Endodermal cell (in vitro differentiated cells): ENCODE results near the gene ING4. TPM values are rescaled to one million over a fixed set of nuclear protein-coding genes. Genes with fewer than 3 reads are reported as not detected.

Source experiments
- DNase-seq: peaks from one replicate; pipeline ENCODE4 v3.0.0-alpha.2; 2017
- H3K27ac ChIP-seq: 2 replicates; pipeline ENCODE4 v1.5.1; 2013; ENCODE audit warnings: mild to moderate bottlenecking, low read depth, low read length, moderate library complexity
- H3K27me3 ChIP-seq: 2 replicates; pipeline ENCODE4 v1.6.1; 2013; ENCODE audit warnings: mild to moderate bottlenecking, low read length, moderate library complexity; ENCODE audit not compliant: insufficient read depth, control insufficient read depth, poor library complexity, severe bottlenecking
- H3K36me3 ChIP-seq: 2 replicates; pipeline ENCODE4 v1.7.0; 2013; ENCODE audit warnings: mild to moderate bottlenecking, low read length, moderate library complexity; ENCODE audit not compliant: control insufficient read depth, insufficient read depth
- H3K4me1 ChIP-seq: one replicate; pipeline ENCODE4 v1.7.0; 2013; ENCODE audit warnings: low read length; ENCODE audit not compliant: control insufficient read depth, insufficient read depth
- H3K4me3 ChIP-seq: 2 replicates; pipeline ENCODE4 v1.5.1; 2013; ENCODE audit warnings: mild to moderate bottlenecking, low read length, moderate library complexity
- H3K9ac ChIP-seq: 2 replicates; pipeline ENCODE4 v1.6.1; 2013; ENCODE audit warnings: mild to moderate bottlenecking, low read length, moderate library complexity; ENCODE audit not compliant: poor library complexity, severe bottlenecking; ENCODE audit errors: extremely low read depth
- H3K9me3 ChIP-seq: 2 replicates; pipeline ENCODE4 v1.6.1; 2013; ENCODE audit warnings: mild to moderate bottlenecking, low read length, moderate library complexity; ENCODE audit not compliant: control insufficient read depth
- H3K27ac Mint-ChIP-seq: 2 replicates; pipeline ENCODE4 v1.8.0; 2020; ENCODE audit warnings: mixed read lengths
- H3K27me3 Mint-ChIP-seq: 2 replicates; pipeline ENCODE4 v1.8.0; 2021; ENCODE audit warnings: mild to moderate bottlenecking, mixed read lengths; ENCODE audit not compliant: insufficient read depth
- H3K36me3 Mint-ChIP-seq: 2 replicates; pipeline ENCODE4 v1.8.0; 2020; ENCODE audit warnings: low read depth, mixed read lengths
- H3K4me1 Mint-ChIP-seq: 2 replicates; pipeline ENCODE4 v1.8.0; 2020; ENCODE audit warnings: mixed read lengths
- H3K4me3 Mint-ChIP-seq: 2 replicates; pipeline ENCODE4 v1.8.0; 2020; ENCODE audit warnings: mild to moderate bottlenecking, moderate library complexity, mixed read lengths
- H3K9me3 Mint-ChIP-seq: 2 replicates; pipeline ENCODE4 v1.8.0; 2020; ENCODE audit warnings: mild to moderate bottlenecking, mixed read lengths
- CTCF ChIP-seq: fragments of 200-600 bp; sonication (generic); conservative IDR thresholded peaks from 2 replicates; pipeline ENCODE4 v1.5.0; 2021; ENCODE audit warnings: antibody characterized with exemption, mild to moderate bottlenecking
- WGBS, 2 experiments: methylation state at CpG; one replicate each; pipeline versions ENCODE4 v1.1.5 to v1.1.7; 2013; ENCODE audit warnings: missing lambda C conversion rate in 2 of 2, mixed read lengths in 1 of 2; ENCODE audit not compliant: insufficient coverage in 1 of 2, insufficient read length in 1 of 2; 5-methylcytosine and 5-hydroxymethylcytosine counted together
- total RNA-seq, 2 donors: library from RNA; stranded (reverse); fragmentation: NEBNext Ultra II Directional in 1 of 2; extraction: Animal tissue kit (Norgen Biotek cat#: 25700) in 1 of 2; gene quantifications; 2 replicates in 1 of 2; 3 replicates in 1 of 2; pipeline ENCODE4 v1.2.1, GENCODE V29; 2021

ING4 gene
- total RNA-seq, 2 donors from 2014 or later, result 30.5 to 60.3 TPM

GRCh38 chr12:6618483-6619225 lies 44.3 kb downstream of the ING4 start:
- H3K36me3 ChIP-seq, result no peaks in the 10 kb centered on the region
- WGBS, 2 experiments, result 80 to 91% methylated on average over 1 to 4 of the region's 5 CpGs
- Mint-ChIP-seq H3K27me3 (peaks cover 38% of the 10 kb centered on the region), H3K4me3 (no peak overlapping the region), H3K36me3 (no peaks in the 10 kb centered on the region), H3K27ac (no peak overlapping the region), H3K9me3 (no peaks in the 10 kb centered on the region), H3K4me1 (peaks cover 16% of the 10 kb centered on the region)
- no peaks in the 10 kb centered on the region for H3K9me3 ChIP-seq
- peaks cover 11% of the 10 kb centered on the region for H3K27me3 ChIP-seq
- no peak overlapping the region for H3K9ac ChIP-seq
- TF ChIP-seq CTCF, result no peak
- no peak overlapping the region for H3K4me3 ChIP-seq
- DNase-seq, result no peak
- peaks cover 4% of the 10 kb centered on the region for H3K4me1 ChIP-seq
- H3K27ac ChIP-seq, result no peak overlapping the region

DNA sequence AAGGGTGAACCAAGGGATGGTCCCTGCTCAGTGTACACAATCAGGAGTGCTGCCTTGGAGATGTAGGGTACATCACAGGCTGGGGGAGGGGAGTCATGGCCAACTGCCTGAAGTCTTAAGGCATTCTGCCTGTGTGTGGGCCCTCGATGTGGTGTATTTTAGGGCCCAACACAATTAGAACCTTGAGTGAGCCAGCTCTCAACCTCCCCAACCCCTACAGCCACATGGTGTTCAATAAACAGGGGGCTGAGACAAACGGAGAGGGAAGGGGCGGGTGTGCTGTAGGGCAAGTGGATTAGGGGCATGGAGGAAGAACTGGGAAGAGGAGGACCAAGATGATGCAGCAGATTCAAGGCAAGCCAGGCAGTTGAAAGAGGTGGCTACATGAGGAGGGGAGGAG lies 47.1 kb downstream of the ING4 start:
- Histone ChIP-seq H3K4me3 (no peak overlapping the region), H3K27ac (no peak overlapping the region), H3K36me3 (no peaks in the 10 kb centered on the region), H3K27me3 (peaks cover 11% of the 10 kb centered on the region), H3K9me3 (no peaks in the 10 kb centered on the region), H3K4me1 (peaks cover 14% of the 10 kb centered on the region), H3K9ac (no peak overlapping the region)
- no peaks in the 10 kb centered on the region for H3K9me3 Mint-ChIP-seq
- DNase-seq, result peak; percentile 54
- peaks cover 28% of the 10 kb centered on the region for H3K4me1 Mint-ChIP-seq
- no peak for TF ChIP-seq CTCF
- H3K27me3 Mint-ChIP-seq, result peaks cover 25% of the 10 kb centered on the region
- WGBS, 2 experiments, result 88% methylated on average over 3 of the region's 3 CpGs; no CpG with 5 or more reads in 1 of the 2 experiments
- H3K4me3 Mint-ChIP-seq, result no peak overlapping the region
- no peak overlapping the region for H3K27ac Mint-ChIP-seq
- no peaks in the 10 kb centered on the region for H3K36me3 Mint-ChIP-seq

DNA sequence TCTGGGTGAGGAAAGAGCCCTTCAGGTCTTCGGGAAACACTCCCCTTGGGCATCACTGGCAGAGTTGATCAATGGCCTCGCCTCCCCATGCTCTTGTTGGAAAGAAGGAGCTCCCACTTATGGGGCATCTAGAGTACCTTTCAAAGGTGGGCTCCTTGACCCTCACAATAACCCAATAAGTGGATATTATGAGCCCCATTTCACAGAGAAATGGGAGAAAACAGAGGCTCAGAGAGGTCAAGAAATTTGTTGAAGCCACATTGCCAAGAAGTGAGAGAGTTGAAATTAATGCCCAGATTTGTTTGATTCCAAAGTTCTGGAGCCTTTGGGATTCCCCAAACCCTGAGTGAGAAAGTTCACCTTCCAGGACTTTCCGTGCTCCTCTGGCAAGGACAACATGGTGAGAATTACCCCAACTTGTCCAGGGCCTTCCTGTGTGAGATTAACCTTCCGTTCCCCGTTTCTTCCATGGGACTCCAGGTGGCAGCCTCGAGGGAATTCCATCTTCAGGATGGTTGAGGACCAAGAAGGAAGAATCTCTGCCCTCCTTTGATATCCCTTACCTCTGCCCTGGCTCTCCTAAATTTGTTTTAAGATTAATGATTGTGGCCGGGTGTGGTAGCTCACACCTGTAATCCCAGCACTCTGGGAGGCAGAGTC lies 48.3 kb downstream of the ING4 start:
- H3K9ac ChIP-seq, result peak overlapping the region; percentile 30

More for the DNA sequence above, 48.3 kb downstream of the ING4 start:
- Mint-ChIP-seq H3K4me1 (peaks cover 26% of the 10 kb centered on the region), H3K36me3 (no peaks in the 10 kb centered on the region), H3K27ac (peak overlapping the region; percentile 71), H3K9me3 (no peaks in the 10 kb centered on the region), H3K4me3 (no peak overlapping the region), H3K27me3 (peaks cover 14% of the 10 kb centered on the region)
- peaks cover 8% of the 10 kb centered on the region for H3K27me3 ChIP-seq
- H3K4me3 ChIP-seq, result no peak overlapping the region
- no peaks in the 10 kb centered on the region for H3K36me3 ChIP-seq
- peaks cover 14% of the 10 kb centered on the region for H3K4me1 ChIP-seq
- 72 to 75% methylated on average over 7 of the region's 7 CpGs for WGBS, 2 experiments
- TF ChIP-seq CTCF, result peak; percentile 72
- DNase-seq, result peak; percentile 84
- peak overlapping the region; percentile 93 for H3K27ac ChIP-seq
- no peaks in the 10 kb centered on the region for H3K9me3 ChIP-seq
